H9 (cell line): Measurements from ENCODE around the gene ADSL. TPM values are rescaled to one million over a fixed set of nuclear protein-coding genes. Genes with fewer than 3 reads are reported as not detected.

Source experiments
- DNase-seq: peaks from one replicate; pipeline ENCODE4 v3.0.0-alpha.2; 2017
- H2AFZ ChIP-seq: one replicate; pipeline ENCODE4 v1.6.1; 2013; ENCODE audit warnings: mild to moderate bottlenecking, low read length, control low read depth, moderate library complexity
- H2AK5ac ChIP-seq: 2 replicates; pipeline ENCODE4 v1.6.1; 2013; ENCODE audit warnings: low read length, control low read depth, mixed read lengths; ENCODE audit not compliant: insufficient read length
- H2BK120ac ChIP-seq: one replicate; pipeline ENCODE4 v1.6.1; 2013; ENCODE audit warnings: low read depth, mild to moderate bottlenecking, low read length, control low read depth, inconsistent platforms; ENCODE audit not compliant: poor library complexity, severe bottlenecking
- H2BK12ac ChIP-seq: 2 replicates; pipeline ENCODE4 v1.6.1; 2013; ENCODE audit warnings: low read length, control low read depth, mixed read lengths, low read depth; ENCODE audit not compliant: insufficient read length
- H2BK15ac ChIP-seq: 2 replicates; pipeline ENCODE4 v1.6.1; 2013; ENCODE audit warnings: low read depth, low read length, control low read depth
- H2BK20ac ChIP-seq: one replicate; pipeline ENCODE4 v1.6.1; 2013; ENCODE audit warnings: low read depth, mild to moderate bottlenecking, low read length, control low read depth, inconsistent platforms; ENCODE audit not compliant: poor library complexity, severe bottlenecking
- H2BK5ac ChIP-seq: 2 replicates; pipeline ENCODE4 v1.6.1; 2013; ENCODE audit warnings: low read length, control low read depth, mixed read lengths; ENCODE audit not compliant: insufficient read length
- H3K14ac ChIP-seq: 2 replicates; pipeline ENCODE4 v1.6.1; 2013; ENCODE audit warnings: low read length, control low read depth; ENCODE audit not compliant: insufficient read depth
- H3K18ac ChIP-seq: 2 replicates; pipeline ENCODE4 v1.6.1; 2013; ENCODE audit warnings: low read depth, mild to moderate bottlenecking, mixed read lengths, low read length, control low read depth; ENCODE audit not compliant: insufficient read length
- H3K23ac ChIP-seq: 2 replicates; pipeline ENCODE4 v1.6.1; 2013; ENCODE audit warnings: low read length, control low read depth, mixed read lengths, low read depth; ENCODE audit not compliant: insufficient read length
- H3K23me2 ChIP-seq: 2 replicates; pipeline ENCODE4 v1.6.1; 2013; ENCODE audit warnings: low read depth, mild to moderate bottlenecking, mixed read lengths, low read length, control low read depth; ENCODE audit not compliant: insufficient read length, poor library complexity, severe bottlenecking
- H3K27ac ChIP-seq: 2 replicates; pipeline ENCODE4 v1.5.1; 2013; ENCODE audit warnings: low read length, control low read depth, mixed read lengths, low read depth; ENCODE audit not compliant: insufficient read length
- H3K27me3 ChIP-seq: 2 replicates; pipeline ENCODE4 v1.6.1; 2013; ENCODE audit warnings: low read length, control low read depth, inconsistent platforms; ENCODE audit not compliant: insufficient read depth
- H3K4ac ChIP-seq: 2 replicates; pipeline ENCODE4 v1.6.1; 2013; ENCODE audit warnings: low read depth, mild to moderate bottlenecking, control low read depth, inconsistent platforms, low read length, moderate library complexity
- H3K4me1 ChIP-seq: 2 replicates; pipeline ENCODE4 v1.6.1; 2013; ENCODE audit warnings: low read length, control low read depth, inconsistent platforms; ENCODE audit not compliant: insufficient read depth
- H3K4me2 ChIP-seq: 2 replicates; pipeline ENCODE4 v1.6.1; 2013; ENCODE audit warnings: low read length, control low read depth, mixed read lengths; ENCODE audit not compliant: insufficient read length, insufficient read depth
- H3K56ac ChIP-seq: 2 replicates; pipeline ENCODE4 v1.6.1; 2013; ENCODE audit warnings: low read depth, mild to moderate bottlenecking, mixed read lengths, low read length, control low read depth; ENCODE audit not compliant: insufficient read length
- H3K79me1 ChIP-seq: 2 replicates; pipeline ENCODE4 v1.6.1; 2013; ENCODE audit warnings: low read depth, mild to moderate bottlenecking, moderate library complexity, low read length, control low read depth, inconsistent platforms; ENCODE audit not compliant: insufficient read depth, poor library complexity, severe bottlenecking
- H3K79me2 ChIP-seq: 2 replicates; pipeline ENCODE4 v1.6.1; 2013; ENCODE audit warnings: low read length, control low read depth, inconsistent platforms; ENCODE audit not compliant: insufficient read depth
- H3K9ac ChIP-seq: 2 replicates; pipeline ENCODE4 v1.6.1; 2013; ENCODE audit warnings: low read length, control low read depth, mixed read lengths; ENCODE audit not compliant: insufficient read length; ENCODE audit errors: extremely low read depth
- H3K9me3 ChIP-seq: one replicate; pipeline ENCODE4 v1.6.1; 2013; ENCODE audit warnings: low read depth, low read length, inconsistent platforms; ENCODE audit not compliant: control insufficient read depth
- H3T11ph ChIP-seq: one replicate; pipeline ENCODE4 v1.6.1; 2013; ENCODE audit warnings: mild to moderate bottlenecking, low read length, control low read depth, inconsistent platforms
- H4K20me1 ChIP-seq: one replicate; pipeline ENCODE4 v1.6.1; 2013; ENCODE audit not compliant: control insufficient read depth, insufficient read length, insufficient read depth
- H4K5ac ChIP-seq: 2 replicates; pipeline ENCODE4 v1.6.1; 2013; ENCODE audit warnings: low read depth, mild to moderate bottlenecking, mixed read lengths, low read length, control low read depth; ENCODE audit not compliant: insufficient read length
- H4K8ac ChIP-seq: replicated peaks from 2 replicates; pipeline ENCODE4 v1.6.1; 2013; ENCODE audit warnings: low read length, control low read depth, mixed read lengths, low read depth; ENCODE audit not compliant: insufficient read length
- H4K91ac ChIP-seq: 2 replicates; pipeline ENCODE4 v1.6.1; 2013; ENCODE audit warnings: low read depth, mild to moderate bottlenecking, moderate library complexity, mixed read lengths, low read length, control low read depth; ENCODE audit not compliant: insufficient read length
- H3K27ac Mint-ChIP-seq, 3 experiments: 2 replicates in 2 of 3; 3 replicates in 1 of 3; pipeline ENCODE4 v1.8.0; 2020 to 2021; ENCODE audit warnings: mixed read lengths in 3 of 3, mild to moderate bottlenecking in 1 of 3, moderate library complexity in 1 of 3
- H3K27me3 Mint-ChIP-seq: 2 replicates; pipeline ENCODE4 v1.8.0; 2021; ENCODE audit warnings: low read depth, mild to moderate bottlenecking, moderate library complexity, mixed read lengths
- H3K36me3 Mint-ChIP-seq, 3 experiments: 2 replicates in 2 of 3; 3 replicates in 1 of 3; pipeline ENCODE4 v1.8.0; 2020 to 2021; ENCODE audit warnings: low read depth in 3 of 3, mixed read lengths in 3 of 3; ENCODE audit not compliant: insufficient read depth in 1 of 3
- H3K4me1 Mint-ChIP-seq, 2 experiments: 2 replicates each; pipeline ENCODE4 v1.8.0; 2020; ENCODE audit warnings: mixed read lengths in 2 of 2
- H3K4me3 Mint-ChIP-seq, 2 experiments: 2 replicates in 1 of 2; 3 replicates in 1 of 2; pipeline ENCODE4 v1.8.0; 2020 to 2021; ENCODE audit warnings: mild to moderate bottlenecking in 2 of 2, mixed read lengths in 2 of 2, moderate library complexity in 1 of 2
- H3K9me3 Mint-ChIP-seq, 2 experiments: 2 replicates in 1 of 2; 3 replicates in 1 of 2; pipeline ENCODE4 v1.8.0; 2020; ENCODE audit warnings: mild to moderate bottlenecking in 2 of 2, mixed read lengths in 2 of 2, moderate library complexity in 1 of 2
- WGBS: extraction: QIAGEN DNeasy Blood & Tissue Kit; methylation state at CpG from one replicate; pipeline ENCODE4 v1.1.7; 2013; ENCODE audit warnings: missing lambda C conversion rate, low lambda C conversion rate, mixed read lengths; ENCODE audit not compliant: insufficient read length; ENCODE audit errors: extremely low coverage; 5-methylcytosine and 5-hydroxymethylcytosine counted together
- total RNA-seq: library from RNA; stranded (reverse); gene quantifications from 2 replicates; pipeline ENCODE4 v1.2.1, GENCODE V29; 2021
- TF ChIP-seq, protein P1 (sequence below): fragments of 200-600 bp; sonication (generic); conservative IDR thresholded peaks from 3 replicates; pipeline ENCODE4 v1.8.0; 2021; ENCODE audit warnings: antibody characterized with exemption, mild to moderate bottlenecking

Gene ADSL
- total RNA-seq, 1 experiment from 2014 or later, result 175 TPM

DNA sequence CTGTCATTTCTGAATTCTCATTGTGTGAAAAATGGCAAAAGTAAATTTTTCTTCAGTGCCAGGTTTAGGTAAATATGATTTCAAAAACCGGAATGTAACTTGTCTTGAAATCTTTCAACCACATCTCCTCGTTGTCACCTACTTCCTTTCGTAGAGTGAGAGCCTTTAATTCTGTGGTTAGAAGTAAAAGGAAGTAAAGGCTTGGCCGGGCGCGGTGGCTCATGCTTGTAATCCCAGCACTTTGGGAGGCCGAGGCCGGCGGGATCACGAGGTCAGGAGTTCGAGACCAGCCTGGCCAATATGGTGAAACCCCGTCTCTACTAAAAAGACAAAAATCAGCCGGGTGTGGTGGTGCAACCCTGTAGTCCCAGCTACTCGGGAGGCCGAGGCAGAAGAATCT is 53.9 kb downstream of the ADSL start:
- H3K27ac Mint-ChIP-seq, result no peak overlapping the region

More for the DNA sequence above, 53.9 kb downstream of the ADSL start:
- H3K27me3 Mint-ChIP-seq, result no peaks in the 10 kb centered on the region; the same call in 1 of the 2 replicates
- no peaks in the 10 kb centered on the region for H3K79me1 ChIP-seq
- H3K9me3 ChIP-seq, result no peaks in the 10 kb centered on the region
- no peak overlapping the region for H2AK5ac ChIP-seq
- H3K23ac ChIP-seq, result no peak overlapping the region
- no peaks in the 10 kb centered on the region for H3K9me3 Mint-ChIP-seq
- H3K27me3 ChIP-seq, result no peaks in the 10 kb centered on the region
- H4K91ac ChIP-seq, result no peak overlapping the region
- H2BK5ac ChIP-seq, result no peak overlapping the region
- no peak overlapping the region for H2BK15ac ChIP-seq
- H4K20me1 ChIP-seq, result peaks cover 2% of the 10 kb centered on the region
- no peak overlapping the region for H3K4me2 ChIP-seq
- H3K4me1 ChIP-seq, result no peaks in the 10 kb centered on the region; the same call in 1 of the 2 replicates
- peaks cover 17 to 45% (median 45%) of the 10 kb centered on the region in 3 experiments for H3K36me3 Mint-ChIP-seq
- no peak overlapping the region for H4K5ac ChIP-seq
- DNase-seq, result no peak
- no peak overlapping the region for H2BK12ac ChIP-seq
- no peak overlapping the region for H3K9ac ChIP-seq
- no peaks in the 10 kb centered on the region for H3K79me2 ChIP-seq
- no peak overlapping the region for H2BK120ac ChIP-seq
- WGBS, result no CpG with 5 or more reads among the region's 15 CpGs
- no peak overlapping the region for H3K56ac ChIP-seq
- no peak overlapping the region for H3K18ac ChIP-seq
- no peak overlapping the region for H3K4me3 Mint-ChIP-seq
- TF ChIP-seq, protein P1, sequence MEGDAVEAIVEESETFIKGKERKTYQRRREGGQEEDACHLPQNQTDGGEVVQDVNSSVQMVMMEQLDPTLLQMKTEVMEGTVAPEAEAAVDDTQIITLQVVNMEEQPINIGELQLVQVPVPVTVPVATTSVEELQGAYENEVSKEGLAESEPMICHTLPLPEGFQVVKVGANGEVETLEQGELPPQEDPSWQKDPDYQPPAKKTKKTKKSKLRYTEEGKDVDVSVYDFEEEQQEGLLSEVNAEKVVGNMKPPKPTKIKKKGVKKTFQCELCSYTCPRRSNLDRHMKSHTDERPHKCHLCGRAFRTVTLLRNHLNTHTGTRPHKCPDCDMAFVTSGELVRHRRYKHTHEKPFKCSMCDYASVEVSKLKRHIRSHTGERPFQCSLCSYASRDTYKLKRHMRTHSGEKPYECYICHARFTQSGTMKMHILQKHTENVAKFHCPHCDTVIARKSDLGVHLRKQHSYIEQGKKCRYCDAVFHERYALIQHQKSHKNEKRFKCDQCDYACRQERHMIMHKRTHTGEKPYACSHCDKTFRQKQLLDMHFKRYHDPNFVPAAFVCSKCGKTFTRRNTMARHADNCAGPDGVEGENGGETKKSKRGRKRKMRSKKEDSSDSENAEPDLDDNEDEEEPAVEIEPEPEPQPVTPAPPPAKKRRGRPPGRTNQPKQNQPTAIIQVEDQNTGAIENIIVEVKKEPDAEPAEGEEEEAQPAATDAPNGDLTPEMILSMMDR, result no peak
- H3K23me2 ChIP-seq, result no peaks in the 10 kb centered on the region
- H2BK20ac ChIP-seq, result no peak overlapping the region
- no peak overlapping the region for H4K8ac ChIP-seq
- no peak overlapping the region for H3T11ph ChIP-seq
- no peak overlapping the region for H2AFZ ChIP-seq
- H3K4ac ChIP-seq, result no peak overlapping the region
- no peak overlapping the region for H3K14ac ChIP-seq
- no peak overlapping the region for H3K27ac ChIP-seq
- peaks cover 14 to 16% of the 10 kb centered on the region in 2 experiments for H3K4me1 Mint-ChIP-seq
